ENCODE measurements around the gene SOBP.
"Not testable (repeated sequence)": the region's sequence is repeated elsewhere in the genome, so short reads cannot be mapped to it uniquely, and the experiment has no call there.

Gene SOBP

GRCh38 chr6:107488174-107488874 lies 1.6 kb upstream of the SOBP start:
- no peak for DNase-seq (ENCODE audit: low read depth in 2 of 2)

- peak; percentile 3 to 7 for DNase-seq (ENCODE audit: low read depth in 2 of 2)
Observed at GRCh38 chr6:107488875-107489635, 862 bp upstream of the SOBP start.

GRCh38 chr6:107490566-107491137 lies 735 bp downstream of the SOBP start:
- DNase-seq (ENCODE audit: low read depth in 2 of 2): no peak

- no peak for DNase-seq (ENCODE audit: low read depth in 2 of 2)
Observed at GRCh38 chr6:107491138-107491609, 1.3 kb downstream of the SOBP start.

GRCh38 chr6:107491760-107492660 lies 2.1 kb downstream of the SOBP start:
- no peak for DNase-seq (ENCODE audit: low read depth in 2 of 2)

- DNase-seq (ENCODE audit: low read depth in 2 of 2): no peak
Observed at GRCh38 chr6:107493158-107494057, 3.5 kb downstream of the SOBP start.

GRCh38 chr6:107495196-107495643 lies 5.3 kb downstream of the SOBP start:
- DNase-seq (ENCODE audit: low read depth in 2 of 2): no peak

GRCh38 chr6:107495971-107496370 lies 6.1 kb downstream of the SOBP start:
- DNase-seq (ENCODE audit: low read depth in 2 of 2): no peak

- DNase-seq (ENCODE audit: low read depth in 2 of 2): no peak
Observed at GRCh38 chr6:107496892-107497684, 7.2 kb downstream of the SOBP start.

- no peak for DNase-seq (ENCODE audit: low read depth in 2 of 2)
Observed at GRCh38 chr6:107504270-107505026, 14.5 kb downstream of the SOBP start.

- DNase-seq (ENCODE audit: low read depth in 2 of 2): no peak
Observed at GRCh38 chr6:107506145-107506544, 16.2 kb downstream of the SOBP start.

GRCh38 chr6:107509506-107509905 lies 19.6 kb downstream of the SOBP start:
- no peak for DNase-seq (ENCODE audit: low read depth in 2 of 2)

GRCh38 chr6:107510108-107510507 lies 20.2 kb downstream of the SOBP start:
- DNase-seq (ENCODE audit: low read depth in 2 of 2): no peak

- no peak for DNase-seq (ENCODE audit: low read depth in 2 of 2)
Observed at GRCh38 chr6:107511511-107511993, 21.6 kb downstream of the SOBP start.

- DNase-seq (ENCODE audit: low read depth in 2 of 2): no peak
Observed at GRCh38 chr6:107513214-107513613, 23.3 kb downstream of the SOBP start.

- no peak for DNase-seq (ENCODE audit: low read depth in 2 of 2)
Observed at GRCh38 chr6:107515955-107516354, 26.0 kb downstream of the SOBP start.

- DNase-seq (ENCODE audit: low read depth in 2 of 2): no peak
Observed at GRCh38 chr6:107517274-107517673, 27.4 kb downstream of the SOBP start.

- DNase-seq (ENCODE audit: low read depth in 2 of 2): not testable (repeated sequence)
Observed at GRCh38 chr6:107519224-107519623, 29.3 kb downstream of the SOBP start.

- not testable (repeated sequence) for DNase-seq (ENCODE audit: low read depth in 2 of 2)
Observed at GRCh38 chr6:107520706-107521105, 30.8 kb downstream of the SOBP start.

Measured in stimulated activated CD8-positive, alpha-beta memory T cell treated with anti-CD3 and anti-CD28 coated beads, Interleukin-2, amount 100 ng/mL, for 48 hours (primary cell).